ENCODE data around the gene ARFGEF2.

DNA sequence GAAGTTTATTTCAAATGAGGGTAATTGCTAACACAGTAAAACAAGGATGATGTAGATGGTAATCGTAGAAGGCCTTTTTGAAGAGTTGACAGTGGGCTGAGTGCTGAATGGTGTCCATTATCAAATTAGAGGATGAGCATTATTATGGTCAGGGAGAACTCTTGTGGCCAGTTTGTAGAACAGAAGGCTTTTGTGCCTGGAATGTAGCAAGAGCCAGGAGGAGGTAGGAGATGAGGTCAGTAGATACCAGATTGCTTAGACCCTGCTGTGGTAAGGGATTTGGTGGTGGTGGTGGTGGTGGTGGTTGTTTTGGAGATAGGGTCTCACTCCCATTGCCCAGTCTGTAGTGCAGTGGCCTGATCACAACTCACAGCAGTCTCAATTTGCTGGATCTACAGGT, 130.8 kb downstream of the ARFGEF2 start:
- TF ChIP-seq, protein P1, sequence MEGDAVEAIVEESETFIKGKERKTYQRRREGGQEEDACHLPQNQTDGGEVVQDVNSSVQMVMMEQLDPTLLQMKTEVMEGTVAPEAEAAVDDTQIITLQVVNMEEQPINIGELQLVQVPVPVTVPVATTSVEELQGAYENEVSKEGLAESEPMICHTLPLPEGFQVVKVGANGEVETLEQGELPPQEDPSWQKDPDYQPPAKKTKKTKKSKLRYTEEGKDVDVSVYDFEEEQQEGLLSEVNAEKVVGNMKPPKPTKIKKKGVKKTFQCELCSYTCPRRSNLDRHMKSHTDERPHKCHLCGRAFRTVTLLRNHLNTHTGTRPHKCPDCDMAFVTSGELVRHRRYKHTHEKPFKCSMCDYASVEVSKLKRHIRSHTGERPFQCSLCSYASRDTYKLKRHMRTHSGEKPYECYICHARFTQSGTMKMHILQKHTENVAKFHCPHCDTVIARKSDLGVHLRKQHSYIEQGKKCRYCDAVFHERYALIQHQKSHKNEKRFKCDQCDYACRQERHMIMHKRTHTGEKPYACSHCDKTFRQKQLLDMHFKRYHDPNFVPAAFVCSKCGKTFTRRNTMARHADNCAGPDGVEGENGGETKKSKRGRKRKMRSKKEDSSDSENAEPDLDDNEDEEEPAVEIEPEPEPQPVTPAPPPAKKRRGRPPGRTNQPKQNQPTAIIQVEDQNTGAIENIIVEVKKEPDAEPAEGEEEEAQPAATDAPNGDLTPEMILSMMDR (IDR thresholded peaks at IDR 0.05), result no peak
- no peak for TF ChIP-seq POLR2A (IDR thresholded peaks at IDR 0.05)
